ENCODE results near the gene SPINT1.
"Not testable (repeated sequence)": the region's sequence is repeated elsewhere in the genome, so short reads cannot be mapped to it uniquely, and the experiment has no call there.

SPINT1 gene

DNA sequence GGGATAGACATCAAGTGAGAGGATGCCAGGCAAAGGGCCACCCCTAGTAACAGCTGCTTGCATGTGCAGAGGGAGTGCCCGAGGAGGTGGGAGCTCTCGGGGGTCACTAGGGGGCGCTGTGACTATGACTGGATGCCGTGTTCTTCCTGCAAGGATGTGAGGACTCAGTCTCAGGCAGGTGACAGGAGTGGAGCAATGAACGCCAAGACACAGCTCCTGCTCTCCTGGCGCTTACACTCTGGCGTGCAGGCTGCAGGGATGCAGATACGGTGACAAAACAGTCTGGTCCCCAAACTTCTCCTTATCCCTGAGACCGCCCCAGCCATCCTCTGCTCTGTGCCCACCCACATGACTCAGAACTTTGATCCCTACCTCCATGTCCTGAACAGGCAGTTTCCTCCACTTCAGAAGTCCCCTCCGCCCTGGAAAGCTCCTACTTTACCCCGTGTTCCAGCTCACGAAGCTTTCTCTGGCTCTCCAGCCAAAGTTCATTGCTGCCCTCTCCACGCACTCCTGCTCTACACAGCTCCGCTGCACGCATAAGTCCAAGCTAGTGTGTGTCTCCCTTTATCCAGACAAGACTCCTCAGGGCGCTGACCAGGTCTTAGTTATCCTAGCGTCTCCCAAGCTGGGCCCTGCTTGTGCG lies 15.5 kb downstream of the SPINT1 start:
- peak; percentile 59 to 62 for DNase-seq (ENCODE audit: low read depth in 2 of 2)

DNA sequence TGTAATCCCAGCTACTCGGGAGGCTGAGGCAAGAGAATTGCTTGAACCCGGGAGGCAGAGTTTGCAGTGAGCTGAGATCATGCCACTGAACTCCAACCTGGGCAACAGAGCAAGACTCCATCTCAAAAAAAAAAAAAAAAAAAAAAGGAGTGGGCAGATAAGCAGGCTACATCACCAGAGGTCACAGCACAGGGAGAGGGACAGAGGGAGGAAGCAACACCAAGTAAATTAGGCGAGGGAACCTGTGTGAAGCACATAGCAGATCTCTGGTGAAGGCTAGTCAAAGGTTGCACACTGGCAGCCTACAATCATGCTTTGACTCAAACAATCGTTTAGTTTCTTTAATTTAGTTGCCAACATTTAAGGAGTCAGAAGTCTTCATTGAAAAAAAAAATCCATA lies 17.3 kb downstream of the SPINT1 start:
- DNase-seq (ENCODE audit: low read depth in 2 of 2), result not testable (repeated sequence)

DNA sequence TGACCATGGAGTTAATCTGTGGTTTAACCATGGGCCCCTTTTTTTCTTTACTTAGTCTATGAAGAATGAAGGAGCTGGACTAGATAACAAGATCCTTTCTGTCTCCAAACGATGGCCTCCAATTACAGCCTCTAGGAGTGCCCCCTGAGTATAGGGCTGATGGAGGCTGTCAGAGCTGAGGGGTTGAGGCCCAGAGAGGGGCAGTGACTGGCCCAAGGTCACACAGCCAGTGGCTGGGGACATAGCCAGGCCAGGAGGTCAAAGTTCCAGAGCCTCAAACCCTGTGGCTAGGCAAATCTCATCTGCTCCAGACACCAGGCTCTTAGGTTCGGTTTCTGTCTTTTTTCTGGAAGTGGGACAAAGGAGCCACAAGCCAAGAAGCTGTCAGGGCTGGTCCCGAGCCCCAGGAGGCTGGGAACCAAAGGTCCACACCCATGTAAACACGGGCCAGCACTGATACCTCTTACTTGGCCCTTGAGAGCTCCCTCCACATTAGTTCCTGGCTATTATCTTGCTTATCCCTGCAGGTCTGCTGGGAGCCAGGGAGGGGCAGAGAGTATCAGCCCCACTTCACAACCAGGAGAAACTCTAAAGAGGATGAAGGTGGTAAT lies 19.9 kb downstream of the SPINT1 start:
- DNase-seq (ENCODE audit: low read depth in 2 of 2), result no peak

DNA sequence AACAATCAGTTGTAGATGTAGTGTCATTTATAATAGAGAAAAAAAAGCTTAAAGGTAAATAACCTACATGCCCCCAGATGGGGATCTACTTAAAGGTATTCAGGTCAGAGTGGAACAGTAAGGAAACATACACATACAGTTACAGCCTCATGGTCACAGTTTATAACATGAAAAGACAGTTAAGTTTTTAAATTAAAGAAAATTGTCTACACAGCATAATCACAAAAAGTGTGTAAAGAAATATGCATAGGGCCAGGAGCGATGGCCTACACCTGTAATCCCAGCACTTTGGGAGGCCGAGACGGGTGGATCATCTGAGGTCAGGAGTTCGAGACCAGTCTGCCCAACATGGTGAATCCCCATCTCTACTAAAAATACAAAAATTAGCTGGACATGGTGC lies 23.4 kb downstream of the SPINT1 start:
- DNase-seq (ENCODE audit: low read depth in 2 of 2), result no peak

DNA sequence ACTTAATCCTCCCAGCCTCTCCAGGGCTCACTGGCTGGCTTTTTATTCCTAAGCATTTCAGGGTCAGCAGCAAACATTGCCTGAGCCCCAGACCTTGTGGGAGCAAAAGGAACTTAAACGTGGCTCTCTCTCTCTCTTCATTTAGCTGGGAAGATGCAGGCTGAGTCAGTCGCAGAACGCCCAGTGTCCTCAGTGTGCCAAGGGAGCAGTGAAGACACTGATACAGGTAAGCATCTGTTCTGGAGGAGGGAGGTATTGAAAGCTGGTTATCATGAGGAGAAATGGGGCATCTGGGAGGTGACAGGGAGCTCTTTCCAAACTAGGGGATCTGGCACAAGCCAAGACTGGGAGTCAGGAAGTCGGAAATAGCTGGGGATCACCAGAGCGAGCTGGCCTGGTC lies 25.8 kb downstream of the SPINT1 start:
- no peak for DNase-seq (ENCODE audit: low read depth in 2 of 2)

DNA sequence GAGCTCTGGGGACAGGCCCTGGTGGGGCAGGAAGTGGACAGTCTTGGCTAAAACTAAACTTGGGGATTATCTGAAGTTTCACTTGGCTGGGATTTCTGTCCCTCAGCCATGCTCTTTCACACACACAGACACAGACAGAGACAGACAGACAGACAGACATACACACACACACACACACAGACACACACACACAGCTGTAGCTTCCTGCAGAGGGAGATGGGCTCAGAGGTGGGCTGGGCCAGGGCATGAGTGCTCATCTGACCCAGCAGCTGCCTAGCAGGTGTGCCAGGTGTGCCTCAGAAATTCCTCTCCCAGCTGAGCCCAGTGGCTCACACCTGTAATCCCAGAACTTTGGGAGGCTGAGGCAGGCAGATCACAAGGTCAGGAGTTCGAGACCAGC lies 26.9 kb downstream of the SPINT1 start:
- DNase-seq (ENCODE audit: low read depth in 2 of 2), result no peak

DNA sequence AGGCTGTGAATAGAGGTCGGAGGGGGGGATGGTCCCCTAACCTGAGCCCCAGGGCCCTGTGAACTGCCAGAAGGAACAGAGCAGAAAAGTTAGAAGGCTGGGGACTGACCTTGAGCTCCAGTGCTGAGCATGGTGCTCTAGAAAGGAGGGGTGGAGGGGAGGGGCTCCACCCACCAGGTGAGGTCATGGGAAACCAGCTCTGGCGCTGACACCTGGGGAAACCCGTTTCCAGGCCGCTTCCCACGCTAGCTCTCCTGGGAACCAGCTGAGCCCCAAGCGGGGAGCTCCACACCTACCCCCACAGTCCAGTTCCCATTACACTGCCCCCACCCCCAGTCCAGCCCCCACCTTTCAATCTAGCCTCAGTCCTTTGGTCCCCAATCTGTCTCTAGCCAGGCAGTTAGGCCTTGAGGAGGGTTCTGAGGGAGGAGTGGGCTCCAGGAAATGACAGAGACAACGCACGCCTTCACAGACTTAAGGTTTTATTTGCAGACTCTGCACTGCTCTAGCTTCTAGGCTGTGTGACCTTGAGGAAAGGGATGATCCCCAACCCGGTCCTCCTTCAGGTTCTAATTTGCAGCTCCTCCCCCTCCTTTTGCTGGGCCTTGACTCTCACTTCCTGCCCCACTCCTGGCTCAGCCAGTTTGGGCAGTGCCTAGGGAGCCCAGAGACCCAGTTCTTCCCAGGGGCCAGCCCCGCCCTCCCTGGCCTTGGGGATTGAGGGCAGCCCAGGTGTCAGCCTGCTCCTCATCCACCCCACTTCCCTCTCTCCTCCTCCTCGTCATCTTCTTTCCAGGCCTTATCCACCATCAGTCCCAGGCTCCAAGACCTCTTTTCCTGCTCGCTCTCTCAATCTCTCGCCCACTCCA lies 28.1 kb downstream of the SPINT1 start:
- peak in 1 of 2 donors; percentile 34 for DNase-seq (ENCODE audit: low read depth in 2 of 2)

DNA sequence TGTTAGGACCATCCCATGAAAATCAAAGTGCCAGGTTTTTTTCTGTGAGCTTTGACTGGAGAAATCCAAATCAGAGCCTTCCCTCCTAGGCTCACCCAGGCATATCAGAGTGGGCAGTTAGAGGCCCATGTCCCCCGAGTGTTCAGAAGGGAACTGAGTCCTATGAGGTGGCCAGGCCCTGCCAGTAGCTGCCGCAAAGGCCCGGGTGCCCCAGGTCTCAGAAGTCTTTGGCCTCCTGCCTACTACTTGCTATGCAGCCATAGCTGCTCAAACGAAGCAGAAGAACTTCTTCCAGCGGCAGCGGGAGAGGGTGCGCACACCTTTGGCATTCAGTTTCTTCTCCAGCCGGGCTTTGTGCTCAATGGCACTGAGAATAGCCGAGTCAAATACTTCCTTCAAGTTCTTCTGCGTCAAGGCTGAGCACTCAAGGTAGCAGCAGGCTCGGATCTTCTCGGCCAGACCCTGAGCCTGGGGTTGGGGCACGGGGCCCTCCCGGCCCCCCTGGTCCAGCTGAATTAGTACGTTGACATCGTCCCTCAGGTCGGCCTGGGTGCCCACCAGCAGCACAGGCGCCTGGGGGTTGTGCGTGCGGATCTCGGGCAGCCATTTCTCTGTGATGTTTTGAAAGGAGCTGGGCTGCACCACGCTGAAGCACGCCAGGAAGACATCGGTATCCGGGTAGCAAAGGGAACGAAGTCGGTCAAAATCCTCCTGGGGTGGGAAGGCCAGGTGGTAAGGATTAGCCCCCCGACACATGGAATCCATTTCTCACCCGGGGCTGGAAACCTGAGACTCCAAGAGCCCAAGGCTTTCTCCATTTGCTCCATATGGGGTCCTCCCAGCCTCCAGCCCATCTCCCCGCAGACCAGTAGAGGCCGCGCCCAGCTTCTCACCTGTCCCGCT lies 29.2 kb downstream of the SPINT1 start:
- DNase-seq (ENCODE audit: low read depth in 2 of 2), result no peak

DNA sequence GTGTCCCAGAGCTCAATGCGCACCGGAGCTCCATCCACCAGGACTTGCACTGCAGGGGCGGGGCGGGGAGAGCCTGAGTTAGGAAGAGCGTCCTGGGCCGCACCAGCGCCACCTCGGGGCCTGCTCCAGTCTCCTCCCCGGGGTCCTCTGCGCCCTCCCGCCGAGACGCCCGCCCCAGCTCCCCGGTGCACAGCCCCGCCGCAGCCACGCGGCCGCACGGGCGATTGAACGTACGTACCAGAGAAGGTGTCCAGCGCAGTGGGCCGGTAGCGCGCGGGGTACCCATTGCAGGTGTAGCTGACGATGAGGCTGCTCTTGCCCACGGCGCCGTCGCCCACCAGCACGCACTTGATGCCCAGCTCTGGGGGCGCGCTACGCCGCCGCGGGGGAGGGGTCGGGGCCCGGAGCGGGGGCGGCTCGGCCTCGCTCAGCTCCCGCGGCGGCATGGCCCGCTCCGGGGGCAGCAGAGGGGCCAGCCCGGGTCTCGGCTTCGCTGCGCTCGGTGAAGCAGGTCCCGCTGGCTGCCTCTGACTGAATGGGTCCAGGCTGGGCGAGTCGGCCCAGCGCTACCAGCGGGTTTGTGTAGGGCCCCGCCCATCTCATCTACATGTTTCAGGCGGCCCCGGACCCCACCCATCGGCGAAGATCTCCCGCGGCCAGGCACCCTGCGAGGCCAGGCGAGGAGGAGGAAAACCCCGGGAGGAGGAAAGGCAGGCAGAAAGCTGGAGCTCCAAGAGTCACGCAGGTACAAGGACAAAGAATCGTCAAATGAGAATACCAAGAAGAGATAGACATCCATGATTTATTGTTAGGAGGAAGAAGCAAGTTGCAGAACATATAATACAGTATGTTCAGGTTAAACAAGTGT lies 30.1 kb downstream of the SPINT1 start, which contains the start of gene RHOV:
RHOV (minus strand) TSS at position 541 of the 868 bp plus-strand sequence; CDS start at position 446, 95 bp downstream.
- peak in 1 of 2 donors; percentile 47 for DNase-seq (ENCODE audit: low read depth in 2 of 2)

DNA sequence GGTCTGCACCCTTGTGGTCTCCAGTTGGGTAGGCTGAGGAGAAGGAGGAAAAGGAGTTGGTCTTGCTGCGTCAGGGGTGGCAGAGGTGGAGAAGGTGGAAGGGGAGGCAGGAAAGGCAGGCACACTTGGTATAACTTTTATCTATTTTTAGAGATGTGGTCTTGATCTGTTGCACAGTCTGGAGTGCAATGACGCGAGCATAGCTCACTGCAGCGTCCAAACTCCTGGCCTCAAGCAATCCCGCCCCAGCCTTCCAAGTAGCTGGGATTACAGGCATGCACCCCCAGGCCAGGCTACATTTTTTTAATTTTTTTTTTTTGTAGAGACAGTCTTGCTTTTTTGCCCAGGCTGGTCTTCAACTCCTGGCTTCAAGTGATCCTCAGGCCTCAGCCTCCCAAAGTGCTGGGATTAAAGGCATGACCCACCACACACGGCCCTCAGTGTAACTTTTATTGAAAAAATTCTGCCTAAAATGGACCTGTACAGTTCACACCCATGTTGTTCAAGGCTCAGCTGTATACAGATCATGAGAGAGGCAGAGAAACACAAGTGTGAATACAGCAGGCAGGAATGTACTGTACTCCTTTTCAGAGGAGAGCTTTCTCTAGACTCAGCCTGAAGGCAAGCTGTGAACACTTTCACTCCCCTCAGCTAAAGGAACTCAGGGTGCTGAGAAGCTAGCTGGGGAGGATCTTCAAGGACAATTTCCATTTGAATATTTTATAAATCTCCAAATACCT lies 32.3 kb downstream of the SPINT1 start:
- DNase-seq (ENCODE audit: low read depth in 2 of 2), result no peak

DNA sequence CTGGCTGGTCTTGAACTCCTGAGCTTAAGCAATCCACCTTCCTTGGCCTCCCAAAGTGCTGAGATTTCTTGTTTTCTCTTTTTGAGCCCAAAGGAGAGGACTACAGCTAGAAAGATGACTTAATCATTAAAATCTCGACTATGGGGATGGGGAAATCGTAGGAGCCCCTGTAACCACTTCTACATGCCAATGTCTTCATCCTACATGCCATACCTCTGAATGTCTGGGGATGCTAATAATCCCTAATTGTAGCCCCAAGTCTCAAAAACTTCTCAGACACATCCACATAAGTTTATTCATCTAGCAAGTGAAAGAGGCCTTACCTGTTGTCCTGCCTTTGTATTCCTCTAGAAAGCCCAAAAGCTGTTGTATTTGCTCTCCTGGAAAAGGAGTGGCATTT lies 33.8 kb downstream of the SPINT1 start:
- no peak for DNase-seq (ENCODE audit: low read depth in 2 of 2)

DNA sequence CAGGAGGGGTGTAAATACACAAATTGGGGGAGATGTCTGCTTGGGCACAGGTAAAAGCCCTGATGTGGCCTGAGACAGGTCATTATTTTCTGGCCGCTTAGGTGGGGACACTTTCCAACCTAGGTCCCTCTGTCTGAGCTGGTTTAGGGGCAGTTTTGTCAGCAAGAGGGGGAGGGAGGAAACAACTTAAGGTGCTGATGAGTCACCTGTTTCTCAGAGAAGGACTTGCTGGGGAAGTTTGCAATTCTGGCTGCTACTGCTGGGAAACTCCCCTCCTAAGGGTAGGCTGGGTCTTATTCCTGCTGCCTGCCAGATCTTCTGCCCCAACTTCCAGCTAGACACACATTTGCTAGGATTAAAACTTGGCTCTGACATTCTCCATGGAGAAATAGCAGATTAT lies 34.9 kb downstream of the SPINT1 start:
- peak in 1 of 2 donors; percentile 10 for DNase-seq (ENCODE audit: low read depth in 2 of 2)

DNA sequence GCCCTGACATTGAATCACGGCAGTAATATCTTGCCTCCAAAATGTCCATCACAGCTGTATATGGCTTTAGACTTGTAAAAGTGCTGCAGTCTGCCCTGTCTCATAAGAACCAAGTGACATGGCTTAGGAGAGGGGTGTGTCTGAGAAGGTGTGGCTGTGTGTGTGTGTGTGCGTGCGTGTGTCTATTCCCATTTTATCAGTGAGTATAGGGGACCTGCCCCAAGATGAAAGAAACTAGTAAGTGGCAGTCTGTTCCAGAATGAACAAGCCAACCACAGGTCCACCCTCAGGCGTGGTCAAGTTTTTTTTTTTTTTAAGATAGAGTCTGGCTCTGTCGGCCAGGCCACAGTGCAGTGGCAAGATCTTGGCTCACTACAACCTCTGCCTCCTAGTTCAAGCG lies 35.8 kb downstream of the SPINT1 start:
- DNase-seq (ENCODE audit: low read depth in 2 of 2), result no peak

DNA sequence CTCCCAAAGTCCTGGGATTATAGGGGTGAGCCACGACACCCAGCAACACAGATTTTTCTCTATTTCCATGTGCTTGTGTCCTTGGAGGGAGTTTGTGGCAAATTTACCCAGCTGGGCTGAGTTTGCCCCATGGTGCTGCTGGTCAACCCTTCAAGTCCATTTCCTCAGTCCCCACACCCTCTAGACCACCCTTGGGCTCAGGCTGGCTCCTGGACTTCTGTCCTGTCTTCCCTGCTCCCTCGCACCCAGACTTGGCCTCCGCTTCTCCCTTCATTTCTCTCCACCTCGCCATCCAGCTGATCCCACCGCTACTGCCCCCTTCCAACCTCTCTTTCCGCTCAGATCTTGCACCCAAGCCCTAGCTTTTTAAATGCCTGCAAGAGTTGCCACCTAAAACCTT lies 37.5 kb downstream of the SPINT1 start:
- no peak for DNase-seq (ENCODE audit: low read depth in 2 of 2)

DNA sequence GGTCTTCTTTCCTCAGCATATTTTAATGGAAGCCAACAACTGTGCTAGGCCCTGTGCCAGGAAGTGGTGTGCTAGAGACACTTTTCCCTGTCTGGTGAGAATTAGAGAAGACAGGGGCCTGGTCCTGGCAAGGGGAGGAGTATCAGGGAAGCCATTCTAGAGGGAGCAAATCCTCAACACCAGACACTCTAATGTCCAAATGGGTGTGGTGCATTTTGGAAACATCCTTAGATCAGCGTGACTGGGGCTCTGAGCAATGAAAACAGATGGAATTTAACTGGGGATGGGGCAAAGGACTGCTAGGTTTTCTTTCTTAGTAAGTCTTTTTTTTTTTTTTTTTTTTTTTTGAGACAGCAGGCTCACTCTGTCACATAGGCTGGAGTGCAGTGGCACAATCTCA lies 42.7 kb downstream of the SPINT1 start:
- DNase-seq (ENCODE audit: low read depth in 2 of 2), result no peak

DNA sequence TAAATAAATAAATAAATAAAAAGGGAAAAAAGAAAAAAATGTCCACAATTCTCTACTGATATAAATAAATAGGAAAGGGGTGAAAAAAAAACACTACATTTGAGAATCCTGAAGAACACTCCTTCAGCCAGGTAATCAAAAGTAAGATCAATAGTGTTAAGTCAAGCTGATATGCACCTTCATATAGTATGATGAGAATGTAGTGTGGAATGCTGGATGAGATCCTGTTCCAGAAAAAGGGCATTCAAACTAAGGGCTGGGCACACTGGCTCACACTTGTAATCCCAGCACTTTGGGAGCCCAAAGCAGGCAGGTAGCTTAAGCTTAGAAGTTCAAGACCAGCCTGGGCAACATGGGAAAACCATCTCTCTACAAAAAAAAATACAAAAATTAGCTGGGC lies 45.3 kb downstream of the SPINT1 start:
- DNase-seq (ENCODE audit: low read depth in 2 of 2), result no peak

DNA sequence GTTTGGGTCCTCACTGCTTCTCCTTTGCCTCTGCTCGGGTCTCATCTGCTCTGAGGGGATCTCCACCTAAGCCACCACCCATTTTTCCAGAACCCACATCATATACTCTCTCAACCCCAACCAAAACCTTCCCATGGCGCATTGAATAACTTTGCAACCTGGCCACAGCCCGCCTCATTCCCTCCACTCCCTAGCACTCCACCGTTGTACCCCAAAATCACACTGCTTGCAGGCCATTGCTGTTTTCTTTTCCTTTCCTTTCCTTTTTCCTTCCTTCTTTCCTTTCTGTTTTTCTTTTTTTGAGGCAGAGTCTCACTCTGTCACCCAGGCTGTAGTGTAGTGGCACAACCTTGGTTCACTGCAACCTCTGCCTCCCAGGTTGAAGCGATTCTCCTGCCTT lies 47.3 kb downstream of the SPINT1 start:
- no peak for DNase-seq (ENCODE audit: low read depth in 2 of 2)

DNA sequence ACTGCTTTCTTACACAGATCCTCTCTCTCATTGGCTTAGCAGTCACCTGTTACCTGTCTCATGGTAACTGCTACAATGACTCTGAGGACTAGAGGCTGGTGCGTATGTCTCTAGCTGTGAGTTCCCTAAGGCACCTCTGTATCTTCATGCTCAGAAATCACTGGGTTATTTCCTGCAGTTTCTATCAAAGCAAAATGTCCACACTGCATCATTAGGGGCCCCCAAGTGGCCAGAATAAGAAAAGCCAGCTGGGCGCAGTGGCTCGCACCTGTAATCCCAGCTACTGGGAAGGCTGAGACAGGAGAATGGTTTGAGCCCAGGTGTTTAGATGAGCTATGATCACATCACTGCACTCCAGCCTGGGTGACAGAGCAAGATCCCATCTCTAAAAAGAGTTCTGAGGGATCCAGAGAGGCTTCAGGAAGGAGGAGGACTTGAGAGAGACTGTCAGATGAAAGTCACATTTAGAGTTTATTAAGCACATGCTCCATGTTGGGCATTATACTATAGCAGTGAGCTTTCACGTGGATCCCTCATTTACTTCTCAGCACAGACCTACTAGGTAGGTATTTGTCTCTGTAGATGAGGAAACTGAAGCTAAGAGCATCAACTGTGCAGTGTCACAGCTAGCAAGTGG lies 48.1 kb downstream of the SPINT1 start:
- DNase-seq (ENCODE audit: low read depth in 2 of 2), result peak in 1 of 2 donors; percentile 11

DNA sequence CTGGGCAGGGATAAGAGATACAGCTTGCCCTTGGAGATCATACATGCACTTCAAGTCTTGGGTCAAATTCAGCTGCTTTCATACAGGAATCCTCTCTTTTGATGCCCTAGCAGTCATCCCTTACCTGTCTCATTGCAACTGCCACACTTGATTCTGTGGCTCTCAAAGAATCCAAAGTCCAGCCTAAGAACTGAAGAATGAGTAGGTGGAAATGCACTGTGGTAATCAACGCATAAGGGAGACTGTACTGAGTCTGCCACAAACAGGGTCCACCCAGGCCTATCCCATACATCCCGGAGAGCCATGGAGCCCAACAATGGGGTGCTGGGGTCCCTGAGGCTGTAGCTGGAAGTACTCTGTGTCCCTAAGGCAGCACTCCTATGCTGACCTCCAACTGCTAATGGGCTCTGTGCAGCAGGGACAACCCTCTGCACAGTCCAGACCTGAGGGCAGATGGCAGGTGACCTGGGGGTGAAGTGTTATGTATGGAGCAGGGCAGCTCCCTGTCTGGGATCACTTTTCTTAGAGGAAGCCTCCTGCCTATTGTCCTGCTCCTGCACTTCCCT lies 48.7 kb downstream of the SPINT1 start:
- no peak for DNase-seq (ENCODE audit: low read depth in 2 of 2)

Measured in stimulated activated CD8-positive, alpha-beta memory T cell treated with anti-CD3 and anti-CD28 coated beads, Interleukin-7, amount 100 ng/mL, for 4 hours (primary cell).